ENCODE results near the gene NOL8. TPM values are rescaled to one million over a fixed set of nuclear protein-coding genes. Genes with fewer than 3 reads are reported as not detected.

The NOL8 gene
- total and polyA plus RNA-seq, 2 experiments from 2014 or later: 26.0 to 42.7 TPM

DNA sequence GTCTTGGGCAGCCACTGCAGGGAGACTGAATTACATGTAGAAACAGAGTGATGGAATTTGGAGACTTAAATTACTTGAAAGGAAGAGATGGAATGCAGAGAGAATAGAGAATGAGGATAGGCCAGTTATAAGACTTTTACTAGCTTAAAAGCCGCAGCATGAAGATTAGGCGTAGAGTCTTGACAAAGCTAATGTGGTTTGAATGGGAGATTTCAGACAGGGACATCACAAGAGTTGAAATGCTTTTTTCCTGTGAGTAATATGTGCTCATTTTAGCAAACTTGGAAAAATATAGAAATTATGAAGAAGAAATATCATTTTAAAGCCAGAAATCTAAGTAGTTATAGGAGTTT is 8.1 kb upstream of the NOL8 start (continued):
- TF ChIP-seq, protein P1, sequence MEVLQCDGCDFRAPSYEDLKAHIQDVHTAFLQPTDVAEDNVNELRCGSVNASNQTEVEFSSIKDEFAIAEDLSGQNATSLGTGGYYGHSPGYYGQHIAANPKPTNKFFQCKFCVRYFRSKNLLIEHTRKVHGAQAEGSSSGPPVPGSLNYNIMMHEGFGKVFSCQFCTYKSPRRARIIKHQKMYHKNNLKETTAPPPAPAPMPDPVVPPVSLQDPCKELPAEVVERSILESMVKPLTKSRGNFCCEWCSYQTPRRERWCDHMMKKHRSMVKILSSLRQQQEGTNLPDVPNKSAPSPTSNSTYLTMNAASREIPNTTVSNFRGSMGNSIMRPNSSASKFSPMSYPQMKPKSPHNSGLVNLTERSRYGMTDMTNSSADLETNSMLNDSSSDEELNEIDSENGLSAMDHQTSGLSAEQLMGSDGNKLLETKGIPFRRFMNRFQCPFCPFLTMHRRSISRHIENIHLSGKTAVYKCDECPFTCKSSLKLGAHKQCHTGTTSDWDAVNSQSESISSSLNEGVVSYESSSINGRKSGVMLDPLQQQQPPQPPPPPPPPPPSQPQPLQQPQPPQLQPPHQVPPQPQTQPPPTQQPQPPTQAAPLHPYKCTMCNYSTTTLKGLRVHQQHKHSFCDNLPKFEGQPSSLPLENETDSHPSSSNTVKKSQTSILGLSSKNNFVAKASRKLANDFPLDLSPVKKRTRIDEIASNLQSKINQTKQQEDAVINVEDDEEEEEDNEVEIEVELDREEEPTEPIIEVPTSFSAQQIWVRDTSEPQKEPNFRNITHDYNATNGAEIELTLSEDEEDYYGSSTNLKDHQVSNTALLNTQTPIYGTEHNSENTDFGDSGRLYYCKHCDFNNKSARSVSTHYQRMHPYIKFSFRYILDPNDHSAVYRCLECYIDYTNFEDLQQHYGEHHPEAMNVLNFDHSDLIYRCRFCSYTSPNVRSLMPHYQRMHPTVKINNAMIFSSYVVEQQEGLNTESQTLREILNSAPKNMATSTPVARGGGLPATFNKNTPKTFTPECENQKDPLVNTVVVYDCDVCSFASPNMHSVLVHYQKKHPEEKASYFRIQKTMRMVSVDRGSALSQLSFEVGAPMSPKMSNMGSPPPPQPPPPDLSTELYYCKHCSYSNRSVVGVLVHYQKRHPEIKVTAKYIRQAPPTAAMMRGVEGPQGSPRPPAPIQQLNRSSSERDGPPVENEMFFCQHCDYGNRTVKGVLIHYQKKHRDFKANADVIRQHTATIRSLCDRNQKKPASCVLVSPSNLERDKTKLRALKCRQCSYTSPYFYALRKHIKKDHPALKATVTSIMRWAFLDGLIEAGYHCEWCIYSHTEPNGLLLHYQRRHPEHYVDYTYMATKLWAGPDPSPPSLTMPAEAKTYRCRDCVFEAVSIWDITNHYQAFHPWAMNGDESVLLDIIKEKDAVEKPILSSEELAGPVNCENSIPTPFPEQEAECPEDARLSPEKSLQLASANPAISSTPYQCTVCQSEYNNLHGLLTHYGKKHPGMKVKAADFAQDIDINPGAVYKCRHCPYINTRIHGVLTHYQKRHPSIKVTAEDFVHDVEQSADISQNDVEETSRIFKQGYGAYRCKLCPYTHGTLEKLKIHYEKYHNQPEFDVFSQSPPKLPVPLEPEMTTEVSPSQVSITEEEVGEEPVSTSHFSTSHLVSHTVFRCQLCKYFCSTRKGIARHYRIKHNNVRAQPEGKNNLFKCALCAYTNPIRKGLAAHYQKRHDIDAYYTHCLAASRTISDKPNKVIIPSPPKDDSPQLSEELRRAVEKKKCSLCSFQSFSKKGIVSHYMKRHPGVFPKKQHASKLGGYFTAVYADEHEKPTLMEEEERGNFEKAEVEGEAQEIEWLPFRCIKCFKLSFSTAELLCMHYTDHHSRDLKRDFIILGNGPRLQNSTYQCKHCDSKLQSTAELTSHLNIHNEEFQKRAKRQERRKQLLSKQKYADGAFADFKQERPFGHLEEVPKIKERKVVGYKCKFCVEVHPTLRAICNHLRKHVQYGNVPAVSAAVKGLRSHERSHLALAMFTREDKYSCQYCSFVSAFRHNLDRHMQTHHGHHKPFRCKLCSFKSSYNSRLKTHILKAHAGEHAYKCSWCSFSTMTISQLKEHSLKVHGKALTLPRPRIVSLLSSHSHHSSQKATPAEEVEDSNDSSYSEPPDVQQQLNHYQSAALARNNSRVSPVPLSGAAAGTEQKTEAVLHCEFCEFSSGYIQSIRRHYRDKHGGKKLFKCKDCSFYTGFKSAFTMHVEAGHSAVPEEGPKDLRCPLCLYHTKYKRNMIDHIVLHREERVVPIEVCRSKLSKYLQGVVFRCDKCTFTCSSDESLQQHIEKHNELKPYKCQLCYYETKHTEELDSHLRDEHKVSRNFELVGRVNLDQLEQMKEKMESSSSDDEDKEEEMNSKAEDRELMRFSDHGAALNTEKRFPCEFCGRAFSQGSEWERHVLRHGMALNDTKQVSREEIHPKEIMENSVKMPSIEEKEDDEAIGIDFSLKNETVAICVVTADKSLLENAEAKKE (CRISPR knock-in tag; IDR thresholded peaks at IDR 0.05): no peak
- TF ChIP-seq, protein P2, sequence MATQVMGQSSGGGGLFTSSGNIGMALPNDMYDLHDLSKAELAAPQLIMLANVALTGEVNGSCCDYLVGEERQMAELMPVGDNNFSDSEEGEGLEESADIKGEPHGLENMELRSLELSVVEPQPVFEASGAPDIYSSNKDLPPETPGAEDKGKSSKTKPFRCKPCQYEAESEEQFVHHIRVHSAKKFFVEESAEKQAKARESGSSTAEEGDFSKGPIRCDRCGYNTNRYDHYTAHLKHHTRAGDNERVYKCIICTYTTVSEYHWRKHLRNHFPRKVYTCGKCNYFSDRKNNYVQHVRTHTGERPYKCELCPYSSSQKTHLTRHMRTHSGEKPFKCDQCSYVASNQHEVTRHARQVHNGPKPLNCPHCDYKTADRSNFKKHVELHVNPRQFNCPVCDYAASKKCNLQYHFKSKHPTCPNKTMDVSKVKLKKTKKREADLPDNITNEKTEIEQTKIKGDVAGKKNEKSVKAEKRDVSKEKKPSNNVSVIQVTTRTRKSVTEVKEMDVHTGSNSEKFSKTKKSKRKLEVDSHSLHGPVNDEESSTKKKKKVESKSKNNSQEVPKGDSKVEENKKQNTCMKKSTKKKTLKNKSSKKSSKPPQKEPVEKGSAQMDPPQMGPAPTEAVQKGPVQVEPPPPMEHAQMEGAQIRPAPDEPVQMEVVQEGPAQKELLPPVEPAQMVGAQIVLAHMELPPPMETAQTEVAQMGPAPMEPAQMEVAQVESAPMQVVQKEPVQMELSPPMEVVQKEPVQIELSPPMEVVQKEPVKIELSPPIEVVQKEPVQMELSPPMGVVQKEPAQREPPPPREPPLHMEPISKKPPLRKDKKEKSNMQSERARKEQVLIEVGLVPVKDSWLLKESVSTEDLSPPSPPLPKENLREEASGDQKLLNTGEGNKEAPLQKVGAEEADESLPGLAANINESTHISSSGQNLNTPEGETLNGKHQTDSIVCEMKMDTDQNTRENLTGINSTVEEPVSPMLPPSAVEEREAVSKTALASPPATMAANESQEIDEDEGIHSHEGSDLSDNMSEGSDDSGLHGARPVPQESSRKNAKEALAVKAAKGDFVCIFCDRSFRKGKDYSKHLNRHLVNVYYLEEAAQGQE (IDR thresholded peaks at IDR 0.05; ENCODE audit: unreplicated experiment): no peak
- TF ChIP-seq, protein P3, sequence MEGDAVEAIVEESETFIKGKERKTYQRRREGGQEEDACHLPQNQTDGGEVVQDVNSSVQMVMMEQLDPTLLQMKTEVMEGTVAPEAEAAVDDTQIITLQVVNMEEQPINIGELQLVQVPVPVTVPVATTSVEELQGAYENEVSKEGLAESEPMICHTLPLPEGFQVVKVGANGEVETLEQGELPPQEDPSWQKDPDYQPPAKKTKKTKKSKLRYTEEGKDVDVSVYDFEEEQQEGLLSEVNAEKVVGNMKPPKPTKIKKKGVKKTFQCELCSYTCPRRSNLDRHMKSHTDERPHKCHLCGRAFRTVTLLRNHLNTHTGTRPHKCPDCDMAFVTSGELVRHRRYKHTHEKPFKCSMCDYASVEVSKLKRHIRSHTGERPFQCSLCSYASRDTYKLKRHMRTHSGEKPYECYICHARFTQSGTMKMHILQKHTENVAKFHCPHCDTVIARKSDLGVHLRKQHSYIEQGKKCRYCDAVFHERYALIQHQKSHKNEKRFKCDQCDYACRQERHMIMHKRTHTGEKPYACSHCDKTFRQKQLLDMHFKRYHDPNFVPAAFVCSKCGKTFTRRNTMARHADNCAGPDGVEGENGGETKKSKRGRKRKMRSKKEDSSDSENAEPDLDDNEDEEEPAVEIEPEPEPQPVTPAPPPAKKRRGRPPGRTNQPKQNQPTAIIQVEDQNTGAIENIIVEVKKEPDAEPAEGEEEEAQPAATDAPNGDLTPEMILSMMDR (conservative IDR thresholded peaks at IDR 0.05; ENCODE audit: low read depth in 2 of 2): no peak

Measured in GM23338 (cell line).